H1 (cell line): Measurements from ENCODE around the gene KCMF1. TPM values are rescaled to one million over a fixed set of nuclear protein-coding genes. Genes with fewer than 3 reads are reported as not detected.

ENCODE experiments used
- CTCF ChIA-PET: fragments of 300-600 bp; sonication (Branson Sonifier 250); formaldehyde crosslinking; loops from one replicate; lab custom pipeline; 2021; ENCODE audit not compliant: partially characterized antibody; lab: Charles Lee
- POLR2A ChIA-PET: fragments of 300-600 bp; sonication (Branson Sonifier 250); formaldehyde crosslinking; loops from one replicate; lab custom pipeline; 2021; ENCODE audit warnings: inconsistent platforms; ENCODE audit not compliant: partially characterized antibody; lab: Charles Lee
- DNase-seq, 2 experiments: peaks; one replicate each; pipeline versions ENCODE4 v3.0.0 to v3.0.0-alpha.2; 2010 to 2022; ENCODE audit warnings: low spot score in 2 of 2, low read depth in 1 of 2, mixed read lengths in 1 of 2
- FAIRE-seq: peaks from 2 replicates; lab custom pipeline; 2011; peaks lifted over from hg19 to GRCh38; lab: Jason Lieb, UNC
- H2AFZ ChIP-seq: 2 replicates; pipeline ENCODE4 v1.8.1; 2012; ENCODE audit warnings: low read length, inconsistent platforms
- H2AK5ac ChIP-seq: 2 replicates; pipeline ENCODE4 v1.6.1; 2013; ENCODE audit warnings: low read depth, low read length
- H2BK120ac ChIP-seq: replicated peaks from 2 replicates; pipeline ENCODE3; 2013; ENCODE audit warnings: low read depth, low read length, inconsistent platforms
- H2BK12ac ChIP-seq: 2 replicates; pipeline ENCODE4 v1.6.1; 2013; ENCODE audit warnings: low read depth, low read length
- H2BK15ac ChIP-seq: 2 replicates; pipeline ENCODE4 v1.6.1; 2013; ENCODE audit warnings: low read length
- H2BK20ac ChIP-seq: 2 replicates; pipeline ENCODE4 v1.6.1; 2013; ENCODE audit warnings: low read length
- H2BK5ac ChIP-seq: 2 replicates; pipeline ENCODE4 v1.6.1; 2013; ENCODE audit warnings: low read depth, low read length
- H3K14ac ChIP-seq: 2 replicates; pipeline ENCODE4 v1.6.1; 2013; ENCODE audit warnings: inconsistent platforms; ENCODE audit not compliant: insufficient read length
- H3K18ac ChIP-seq: 2 replicates; pipeline ENCODE4 v1.6.1; 2013; ENCODE audit warnings: low read length; ENCODE audit errors: extremely low read depth
- H3K23ac ChIP-seq: 2 replicates; pipeline ENCODE4 v1.6.1; 2013; ENCODE audit warnings: inconsistent platforms; ENCODE audit not compliant: insufficient read length
- H3K23me2 ChIP-seq: 2 replicates; pipeline ENCODE4 v1.6.1; 2013; ENCODE audit warnings: low read depth, low read length
- H3K27ac ChIP-seq: 2 replicates; pipeline ENCODE4 v1.6.1; 2011; ENCODE audit warnings: low read depth, low read length, inconsistent platforms
- H3K27me3 ChIP-seq, 4 experiments: replicated peaks in 1 of 4; 1 replicate in 1 of 4; 2 replicates in 3 of 4; pipeline versions ENCODE4 v1.6.1 to v1.8.1; 2011 to 2013; ENCODE audit warnings: low read length in 3 of 4, mild to moderate bottlenecking in 3 of 4, inconsistent platforms in 2 of 4, mixed read lengths in 2 of 4, moderate library complexity in 1 of 4; ENCODE audit not compliant: control insufficient read depth in 3 of 4, insufficient read depth in 3 of 4; ENCODE audit errors: extremely low read depth in 1 of 4
- H3K36me3 ChIP-seq, 4 experiments: 2 replicates each; pipeline versions ENCODE4 v1.6.1 to v1.8.1; 2011 to 2013; ENCODE audit warnings: mild to moderate bottlenecking in 4 of 4, low read length in 3 of 4, moderate library complexity in 2 of 4, control low read depth in 1 of 4, inconsistent platforms in 1 of 4; ENCODE audit not compliant: insufficient read depth in 4 of 4, control insufficient read depth in 2 of 4
- H3K4ac ChIP-seq: replicated peaks from 2 replicates; pipeline ENCODE3; 2013; ENCODE audit warnings: low read length, low read depth, mixed read lengths, inconsistent platforms; ENCODE audit not compliant: insufficient read length
- H3K4me1 ChIP-seq, 4 experiments: replicated peaks in 1 of 4; 1 replicate in 1 of 4; 2 replicates in 3 of 4; pipeline versions ENCODE4 v1.6.1 to v1.8.1; 2011 to 2013; ENCODE audit warnings: low read length in 3 of 4, inconsistent platforms in 2 of 4, mixed read lengths in 1 of 4; ENCODE audit not compliant: insufficient read depth in 4 of 4, control insufficient read depth in 3 of 4
- H3K4me2 ChIP-seq, 2 experiments: 2 replicates each; pipeline versions ENCODE4 v1.6.1 to v1.8.1; 2011 to 2013; ENCODE audit warnings: low read depth in 2 of 2, low read length in 2 of 2, control low read depth in 1 of 2, inconsistent platforms in 1 of 2, mild to moderate bottlenecking in 1 of 2; ENCODE audit not compliant: insufficient read depth in 1 of 2
- H3K4me3 ChIP-seq, 4 experiments: fragments of 200-600, 300-600 bp in 1 of 4; sonication (generic), shearing (Covaris generic), sonication (Bioruptor Twin) in 1 of 4; 2 replicates each; pipeline versions ENCODE4 v1.5.1 to v1.8.1; 2011 to 2016; ENCODE audit warnings: low read length in 4 of 4, low read depth in 3 of 4, control low read depth in 2 of 4, inconsistent platforms in 2 of 4, mild to moderate bottlenecking in 2 of 4, mixed read lengths in 1 of 4, moderate library complexity in 1 of 4; ENCODE audit not compliant: insufficient read depth in 2 of 4; ENCODE audit errors: extremely low read depth in 1 of 4
- H3K56ac ChIP-seq: replicated peaks from 2 replicates; pipeline ENCODE3; 2013; ENCODE audit warnings: low read depth, mild to moderate bottlenecking, mixed read lengths, low read length, inconsistent platforms; ENCODE audit not compliant: insufficient read length
- H3K79me1 ChIP-seq: 2 replicates; pipeline ENCODE4 v1.6.1; 2013; ENCODE audit warnings: low read depth, low read length, control low read depth
- H3K79me2 ChIP-seq, 2 experiments: 2 replicates each; pipeline versions ENCODE4 v1.6.1 to v1.8.1; 2012 to 2013; ENCODE audit warnings: low read length in 2 of 2, mild to moderate bottlenecking in 2 of 2, inconsistent platforms in 1 of 2; ENCODE audit not compliant: insufficient read depth in 2 of 2, control insufficient read depth in 1 of 2
- H3K9ac ChIP-seq, 4 experiments: replicated peaks in 1 of 4; 1 replicate in 1 of 4; 2 replicates in 3 of 4; pipeline versions ENCODE4 v1.6.1 to v1.8.1; 2011 to 2013; ENCODE audit warnings: low read depth in 3 of 4, low read length in 3 of 4, control low read depth in 2 of 4, mild to moderate bottlenecking in 2 of 4, moderate library complexity in 2 of 4, inconsistent platforms in 1 of 4; ENCODE audit errors: extremely low read depth in 1 of 4
- H3K9me3 ChIP-seq, 2 experiments: 2 replicates each; pipeline versions ENCODE4 v1.6.1 to v1.8.1; 2012 to 2013; ENCODE audit warnings: mild to moderate bottlenecking in 2 of 2, moderate library complexity in 2 of 2, control low read depth in 1 of 2, inconsistent platforms in 1 of 2, low read depth in 1 of 2, low read length in 1 of 2, mixed read lengths in 1 of 2; ENCODE audit not compliant: insufficient read depth in 2 of 2
- H4K20me1 ChIP-seq, 2 experiments: replicated peaks in 1 of 2; 2 replicates each; pipeline versions ENCODE3 to v1.8.1; 2011 to 2013; ENCODE audit warnings: inconsistent platforms in 2 of 2, low read length in 2 of 2, mild to moderate bottlenecking in 1 of 2; ENCODE audit not compliant: insufficient read depth in 2 of 2, control insufficient read depth in 1 of 2
- H4K5ac ChIP-seq: 2 replicates; pipeline ENCODE4 v1.6.1; 2013; ENCODE audit warnings: low read length, low read depth, mixed read lengths, inconsistent platforms; ENCODE audit not compliant: insufficient read length
- H4K8ac ChIP-seq: 2 replicates; pipeline ENCODE4 v1.8.0; 2013; ENCODE audit warnings: mild to moderate bottlenecking, moderate library complexity, low read length, inconsistent platforms; ENCODE audit not compliant: insufficient read depth; ENCODE audit errors: extremely low read depth
- H4K91ac ChIP-seq: replicated peaks from 2 replicates; pipeline ENCODE3; 2013; ENCODE audit warnings: low read length, mixed read lengths, inconsistent platforms; ENCODE audit not compliant: insufficient read length
- CEBPB ChIP-seq: IDR thresholded peaks from 2 replicates; pipeline ENCODE4 v1.6.1; 2012; ENCODE audit warnings: low read depth, low read length
- CTBP2 ChIP-seq: IDR thresholded peaks from 2 replicates; pipeline ENCODE4 v1.7.0; 2011; ENCODE audit warnings: borderline replicate concordance, mild to moderate bottlenecking, moderate library complexity, mixed read lengths, low read length; ENCODE audit not compliant: insufficient read depth, insufficient read length
- EP300 ChIP-seq, 2 experiments: IDR thresholded peaks; 1 replicate in 1 of 2; 2 replicates in 1 of 2; pipeline ENCODE4 v1.6.1; 2011 to 2012; ENCODE audit warnings: low read depth in 2 of 2, low read length in 2 of 2, mild to moderate bottlenecking in 2 of 2, borderline replicate concordance in 1 of 2, inconsistent platforms in 1 of 2, moderate library complexity in 1 of 2
- HDAC2 ChIP-seq, 2 experiments: fragments of 300-600 bp in 1 of 2; sonication (generic) in 1 of 2; IDR thresholded peaks; 2 replicates each; pipeline ENCODE4 v1.6.1; 2011 to 2012; ENCODE audit warnings: low read depth in 2 of 2, low read length in 2 of 2, mild to moderate bottlenecking in 2 of 2, moderate library complexity in 2 of 2, borderline replicate concordance in 1 of 2, inconsistent platforms in 1 of 2
- NRF1 ChIP-seq: IDR thresholded peaks from 2 replicates; pipeline ENCODE4 v1.6.1; 2011; ENCODE audit warnings: mild to moderate bottlenecking, low read depth, low read length, improper control_type of control experiment
- SUZ12 ChIP-seq: fragments of 200-600 bp; sonication (generic); IDR thresholded peaks from 2 replicates; pipeline ENCODE4 v1.6.1; 2012; ENCODE audit warnings: mild to moderate bottlenecking, inconsistent platforms, low read length, moderate library complexity, mixed read lengths
- WGBS, 2 experiments: shearing (Covaris generic) in 1 of 2; methylation state at CpG; one replicate each; pipeline versions ENCODE4 v1.1.6 to v1.1.7; 2013 to 2015; ENCODE audit warnings: low lambda C conversion rate in 2 of 2, mixed read lengths in 2 of 2, inconsistent platforms in 1 of 2, low coverage in 1 of 2, missing lambda C conversion rate in 1 of 2; ENCODE audit not compliant: insufficient replicate concordance in 2 of 2, insufficient coverage in 1 of 2, insufficient read length in 1 of 2; ENCODE audit errors: extremely low coverage in 1 of 2, missing lambda C conversion rate in 1 of 2; 5-methylcytosine and 5-hydroxymethylcytosine counted together
- polyA plus RNA-seq, 7 experiments: library from polyadenylated mRNA; depleted of rRNA in 3 of 7; stranded (reverse) in 5 of 7; unstranded in 2 of 7; fragments of >200 nt in 5 of 7; fragments of 200-250 nt in 2 of 7; gene quantifications; 1 replicate in 5 of 7; 2 replicates in 1 of 7; 4 replicates in 1 of 7; pipeline versions ENCODE4 v1.2.1 to v1.2.3, GENCODE V29; 2011 to 2013; ENCODE audit warnings: missing spikeins in 2 of 7, mixed read lengths in 2 of 7
- total RNA-seq: library from RNA; stranded (reverse); fragmentation: NEBNext Ultra II Directional; extraction: Animal tissue kit (Norgen Biotek cat#: 25700); gene quantifications from 2 replicates; pipeline ENCODE4 v1.2.1, GENCODE V29; 2021

Gene KCMF1
- total and polyA plus RNA-seq, 2 of the 8 experiments (the other 6 are each of a cell fraction or from before 2014, with no cell fraction given) = 86.9 to 149 TPM

GRCh38 chr2:84959566-84960506 lies 11.1 kb upstream of the KCMF1 start:
- no peak overlapping the region for H2AFZ ChIP-seq
- peak overlapping the region; percentile 87 for H2AK5ac ChIP-seq
- no peaks in the 10 kb centered on the region for H3K27me3 ChIP-seq
- H4K8ac ChIP-seq = no peak overlapping the region; the same call in 1 of the 2 replicates
- peak overlapping the region; percentile 77 for H4K5ac ChIP-seq
- peak overlapping the region; percentile 44 to 48 for H3K4me2 ChIP-seq
- peak overlapping the region; percentile 71 for H3K18ac ChIP-seq
- 27% methylated on average over 5 of the region's 5 CpGs; no CpG with 5 or more reads in 1 of the 2 experiments for WGBS, 2 experiments
- POLR2A ChIA-PET = interaction anchor here (0.7 to 12.0 kb wide), 15 partner anchors 10 to 103 kb away, joined by 3 to 288 read pairs (median 5); partner anchors contain the start of gene KCMF1
- H3K4me1 ChIP-seq = peaks cover 9 to 33% (median 28%) of the 10 kb centered on the region in 4 experiments
- peaks cover 0 to 25% of the 10 kb centered on the region in 2 experiments; a peak in 2 of 4 replicates for H3K79me2 ChIP-seq
- peak overlapping the region; percentile 81 for H2BK120ac ChIP-seq
- peak overlapping the region; percentile 95 for H2BK20ac ChIP-seq
- peaks cover 0 to 4% of the 10 kb centered on the region in 2 experiments for H4K20me1 ChIP-seq
- peak overlapping the region; percentile 95 for H2BK5ac ChIP-seq
- H2BK15ac ChIP-seq = 0 out of 2 replicates have a peak overlapping the region, but pooled peaks have one; percentile 8
- peak; percentile 88 for FAIRE-seq
- no peaks in the 10 kb centered on the region for H3K9me3 ChIP-seq
- no peak overlapping the region for H3K14ac ChIP-seq
- CTCF ChIA-PET = interaction anchor here (0.6 to 7.9 kb wide), 8 partner anchors 10 to 639 kb away, joined by 3 to 46 read pairs (median 4); no protein-coding TSS in a partner anchor
- peak overlapping the region in 1 of 4 experiments; percentile 42; a peak in 1 of 8 replicates for H3K4me3 ChIP-seq
- H3K36me3 ChIP-seq = peaks cover 0 to 24% (median 9%) of the 10 kb centered on the region in 4 experiments; a peak in 5 of 8 replicates
- H3K27ac ChIP-seq = peak overlapping the region; percentile 87
- H3K79me1 ChIP-seq = no peaks in the 10 kb centered on the region; the same call in 1 of the 2 replicates
- peak overlapping the region; percentile 86 for H4K91ac ChIP-seq
- no peak overlapping the region for H3K56ac ChIP-seq
- peak overlapping the region; percentile 89 for H3K4ac ChIP-seq
- peaks cover 3% of the 10 kb centered on the region; the same call in 1 of the 2 replicates for H3K23me2 ChIP-seq
- peak overlapping the region; percentile 64 for H2BK12ac ChIP-seq
- no peak overlapping the region for H3K23ac ChIP-seq
- peak overlapping the region in 1 of 4 experiments; percentile 14; a peak in 1 of 7 replicates for H3K9ac ChIP-seq
- peak; percentile 66 to 85 for DNase-seq
- TF ChIP-seq NRF1 (no peak), CEBPB (peak; percentile 91), EP300 (IDR thresholded peaks at IDR 0.05; ENCODE audit: borderline replicate concordance in 1 of 2, low read depth in 2 of 2, low read length in 2 of 2) (peak in 1 of 2 experiments; percentile 92; a peak in 1 of 3 replicates), CTBP2 (peak; percentile 39), SUZ12 (no peak), HDAC2 (IDR thresholded peaks at IDR 0.05; ENCODE audit: borderline replicate concordance in 1 of 2, low read depth in 2 of 2, low read length in 2 of 2) (peak; percentile 67 to 99; a peak in 3 of 4 replicates)
